Measurements from ENCODE around the gene CDKL5.
"Not testable (repeated sequence)": the region's sequence is repeated elsewhere in the genome, so short reads cannot be mapped to it uniquely, and the experiment has no call there.

CDKL5 gene

GRCh38 chrX:18579495-18579894 lies 154.1 kb downstream of the CDKL5 start:
- TF ChIP-seq ZFX (IDR thresholded peaks at IDR 0.05; ENCODE audit: borderline replicate concordance), result no peak
- TF ChIP-seq CTCF (IDR thresholded peaks at IDR 0.05), result no peak
- no peak overlapping the region for H3K27ac ChIP-seq

- H3K27ac ChIP-seq, result no peak overlapping the region
- TF ChIP-seq CTCF (IDR thresholded peaks at IDR 0.05) (no peak), ZFX (IDR thresholded peaks at IDR 0.05; ENCODE audit: borderline replicate concordance) (no peak)
Observed at GRCh38 chrX:18582910-18583493, 157.6 kb downstream of the CDKL5 start.

- not testable (repeated sequence) for H3K27ac ChIP-seq
Observed at GRCh38 chrX:18589292-18589691, 163.9 kb downstream of the CDKL5 start.

- TF ChIP-seq CTCF (IDR thresholded peaks at IDR 0.05) (no peak), ZFX (IDR thresholded peaks at IDR 0.05; ENCODE audit: borderline replicate concordance) (no peak)
Observed at GRCh38 chrX:18591834-18592233, 166.4 kb downstream of the CDKL5 start.

GRCh38 chrX:18594079-18594478 lies 168.7 kb downstream of the CDKL5 start:
- TF ChIP-seq CTCF (IDR thresholded peaks at IDR 0.05) (no peak), ZFX (IDR thresholded peaks at IDR 0.05; ENCODE audit: borderline replicate concordance) (no peak)
- H3K27ac ChIP-seq, result no peak overlapping the region

More at GRCh38 chrX:18591834-18592233, 166.4 kb downstream of the CDKL5 start:
- H3K27ac ChIP-seq, result no peak overlapping the region

- no peak for TF ChIP-seq CTCF (IDR thresholded peaks at IDR 0.05)
- no peak for TF ChIP-seq ZFX (IDR thresholded peaks at IDR 0.05; ENCODE audit: borderline replicate concordance)
- H3K27ac ChIP-seq, result no peak overlapping the region
Observed at GRCh38 chrX:18596096-18596495, 170.7 kb downstream of the CDKL5 start.

GRCh38 chrX:18598413-18598812 lies 173.0 kb downstream of the CDKL5 start:
- TF ChIP-seq CTCF (IDR thresholded peaks at IDR 0.05) (no peak), ZFX (IDR thresholded peaks at IDR 0.05; ENCODE audit: borderline replicate concordance) (no peak)

GRCh38 chrX:18607966-18608365 lies 182.6 kb downstream of the CDKL5 start:
- TF ChIP-seq CTCF (IDR thresholded peaks at IDR 0.05) (no peak), ZFX (IDR thresholded peaks at IDR 0.05; ENCODE audit: borderline replicate concordance) (no peak)

More at GRCh38 chrX:18598413-18598812, 173.0 kb downstream of the CDKL5 start:
- no peak overlapping the region for H3K27ac ChIP-seq

More at GRCh38 chrX:18607966-18608365, 182.6 kb downstream of the CDKL5 start:
- H3K27ac ChIP-seq, result no peak overlapping the region
